ENCODE data around the gene LCN2.

The LCN2 gene

GRCh38 chr9:128153947-128154695 is 4.9 kb downstream of the LCN2 start:
- TF ChIP-seq CTCF (IDR thresholded peaks at IDR 0.05; ENCODE audit: insufficient read depth, missing control alignments) = no peak
- FAIRE-seq = no peak
- DNase-seq (ENCODE audit: insufficient read length, low spot score) = no peak

DNA sequence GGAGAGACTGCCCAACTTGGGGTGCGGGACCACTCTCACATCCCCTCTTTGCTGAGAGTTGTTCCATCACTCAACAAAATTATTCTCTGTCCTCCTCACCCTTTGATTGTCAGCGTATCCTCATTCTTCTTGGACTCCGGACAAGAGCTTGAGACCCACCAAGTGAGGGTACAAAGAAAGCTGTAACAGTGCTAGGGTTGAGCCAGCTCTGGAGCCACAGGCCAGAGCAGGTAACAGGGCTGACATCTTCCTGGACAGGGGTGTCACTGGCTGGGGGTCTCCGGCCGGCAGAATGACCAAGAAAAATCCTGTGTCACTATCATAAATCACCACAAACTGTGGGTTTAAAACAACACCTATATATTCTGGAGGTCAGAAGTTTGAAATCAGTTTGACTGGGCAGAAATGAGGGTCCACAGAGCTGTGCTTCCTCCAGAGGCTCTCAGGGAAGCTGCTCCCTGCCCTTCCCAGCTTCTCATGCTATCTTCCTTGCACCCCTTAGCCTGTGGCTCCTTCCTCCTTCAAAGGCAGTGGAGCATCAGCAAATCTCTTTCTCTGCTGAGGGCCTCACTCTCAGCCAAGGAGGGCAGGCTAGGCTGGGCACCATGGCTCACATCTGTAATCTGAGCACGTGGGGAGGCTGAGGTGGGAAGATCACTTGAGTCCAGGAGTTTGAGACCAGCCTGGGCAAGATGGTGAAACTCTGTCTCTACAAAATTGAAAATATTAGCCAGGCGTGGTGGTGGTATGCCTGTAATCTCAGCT is 6.7 kb downstream of the LCN2 start:
- FAIRE-seq (no peak), DNase-seq (ENCODE audit: insufficient read length, low spot score) (no peak)
- no peak for TF ChIP-seq CTCF (IDR thresholded peaks at IDR 0.05; ENCODE audit: insufficient read depth, missing control alignments)

DNA sequence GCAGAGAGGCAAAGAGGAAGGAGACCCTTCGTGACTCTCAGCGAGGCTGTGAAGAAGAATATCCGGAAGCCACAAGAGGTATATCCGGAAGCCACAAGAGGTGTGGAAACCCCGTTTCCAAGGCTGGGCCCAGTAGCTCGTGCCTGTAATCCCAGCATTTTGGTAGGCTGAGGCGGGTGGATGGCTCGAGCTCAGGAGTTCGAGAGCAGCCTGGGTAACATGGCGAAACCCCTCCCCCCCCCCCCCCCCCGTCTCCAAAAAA is 10.2 kb downstream of the LCN2 start:
- no peak for FAIRE-seq
- DNase-seq (ENCODE audit: insufficient read length, low spot score) = no peak
- no peak for TF ChIP-seq CTCF (IDR thresholded peaks at IDR 0.05; ENCODE audit: insufficient read depth, missing control alignments)

GRCh38 chr9:128159784-128160602 is 10.7 kb downstream of the LCN2 start, which contains the start of gene BBLN:
Gene BBLN (plus strand): TSS chr9:128160265. CDS start chr9:128160408, 143 bp downstream.
- FAIRE-seq (no peak), DNase-seq (ENCODE audit: insufficient read length, low spot score) (peak; percentile 99)
- no peak for TF ChIP-seq CTCF (IDR thresholded peaks at IDR 0.05; ENCODE audit: insufficient read depth, missing control alignments)

DNA sequence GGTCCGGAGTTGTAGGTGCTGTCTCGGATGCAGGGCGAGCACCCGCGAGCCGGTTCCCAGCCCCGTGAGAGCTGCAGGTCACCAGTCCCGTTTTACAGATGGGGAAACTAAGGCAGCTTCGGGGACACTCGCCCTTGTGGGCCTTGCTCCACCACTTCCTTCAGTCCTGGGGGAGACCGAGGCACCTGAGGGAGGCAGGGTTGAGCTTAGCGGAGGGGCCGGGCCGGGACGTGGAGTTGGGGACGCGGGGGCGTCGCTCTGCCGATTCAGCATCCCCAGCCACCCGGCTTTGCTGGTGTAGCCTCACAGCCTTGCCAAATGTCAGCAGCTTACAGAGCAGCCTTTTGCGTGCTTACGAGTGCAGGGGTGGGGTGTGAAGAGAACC is 11.3 kb downstream of the LCN2 start:
- DNase-seq (ENCODE audit: insufficient read length, low spot score) (no peak), FAIRE-seq (no peak)
- TF ChIP-seq CTCF (IDR thresholded peaks at IDR 0.05; ENCODE audit: insufficient read depth, missing control alignments) = no peak

DNA sequence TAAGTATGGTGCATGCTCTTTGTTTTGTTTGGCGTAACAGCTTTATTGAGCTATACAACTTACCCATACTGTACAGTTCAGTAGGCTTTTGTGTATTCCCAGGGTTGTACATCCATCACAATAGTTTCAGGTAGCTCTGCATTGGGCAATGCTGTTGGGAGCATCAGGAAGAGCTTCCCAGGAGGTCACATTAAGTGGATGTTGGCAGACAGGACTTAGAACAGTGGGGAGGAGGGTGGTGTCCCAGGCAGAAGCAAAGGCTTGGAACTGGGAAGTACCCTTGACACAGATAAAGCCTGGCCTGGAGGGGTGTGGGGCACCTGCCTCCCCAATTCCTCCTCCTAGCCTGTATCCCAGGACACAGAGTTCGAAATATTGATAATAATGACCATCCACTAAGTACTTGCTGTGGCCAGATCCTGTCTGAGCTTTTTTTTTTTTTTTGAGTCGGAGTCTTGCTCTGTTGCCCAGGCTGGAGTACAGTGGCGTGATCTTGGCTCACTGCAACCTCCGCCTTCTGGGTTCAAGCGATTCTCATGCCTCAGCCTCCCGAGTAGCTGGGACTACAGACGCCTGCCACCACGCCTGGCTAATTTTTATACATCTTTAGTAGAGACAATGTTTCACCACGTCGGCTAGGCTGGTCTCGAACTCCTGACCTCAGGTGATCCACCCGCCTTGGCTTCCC is 12.1 kb downstream of the LCN2 start:
- no peak for DNase-seq (ENCODE audit: insufficient read length, low spot score)
- TF ChIP-seq CTCF (IDR thresholded peaks at IDR 0.05; ENCODE audit: insufficient read depth, missing control alignments) = no peak
- FAIRE-seq = no peak

Measured in D721Med (cell line).